HEK293T (cell line): Measurements from ENCODE around the gene KLHL1.

ENCODE experiments used
- CTCF ChIA-PET: fragments of 350-600 bp; formaldehyde crosslinking; extraction: SDS; loops from one replicate; lab custom pipeline; 2021; ENCODE audit warnings: antibody characterized with exemption, inconsistent platforms; lab: Yijun Ruan, JAX
- POLR2A ChIA-PET: fragments of 350-600 bp; formaldehyde crosslinking; extraction: SDS; loops from one replicate; lab custom pipeline; 2020; ENCODE audit warnings: antibody characterized with exemption, inconsistent platforms; lab: Yijun Ruan, JAX
- DNase-seq: peaks from one replicate; pipeline ENCODE4 v3.0.0; 2012; ENCODE audit warnings: mixed read lengths; ENCODE audit errors: extremely low spot score
- ARNT ChIP-seq: fragments of 450-650 bp; IDR thresholded peaks from 2 replicates; pipeline ENCODE4 v1.6.1; 2017; ENCODE audit warnings: mild to moderate bottlenecking
- BHLHE40 ChIP-seq: fragments of 450-650 bp; IDR thresholded peaks from 2 replicates; pipeline ENCODE4 v1.6.1; 2016; ENCODE audit warnings: mild to moderate bottlenecking, moderate library complexity, borderline replicate concordance
- CTBP1 ChIP-seq: fragments of 450-650 bp; IDR thresholded peaks from 2 replicates; pipeline ENCODE4 v1.6.1; 2016; ENCODE audit warnings: borderline replicate concordance
- ELF4 ChIP-seq: fragments of 450-650 bp; IDR thresholded peaks from 2 replicates; pipeline ENCODE4 v1.6.1; 2017; ENCODE audit warnings: antibody characterized with exemption
- FOXA1 ChIP-seq: fragments of 450-650 bp; IDR thresholded peaks from 2 replicates; pipeline ENCODE4 v1.6.1; 2016; ENCODE audit warnings: mild to moderate bottlenecking
- FOXK2 ChIP-seq: fragments of 450-650 bp; IDR thresholded peaks from 2 replicates; pipeline ENCODE4 v1.6.1; 2016; ENCODE audit warnings: mild to moderate bottlenecking
- FOXM1 ChIP-seq: fragments of 450-650 bp; IDR thresholded peaks from 2 replicates; pipeline ENCODE4 v1.6.1; 2017; ENCODE audit warnings: mild to moderate bottlenecking, borderline replicate concordance
- HDGF ChIP-seq: fragments of 450-650 bp; IDR thresholded peaks from 2 replicates; pipeline ENCODE4 v1.6.1; 2017; ENCODE audit warnings: antibody characterized with exemption, borderline replicate concordance
- L3MBTL2 ChIP-seq: fragments of 450-650 bp; conservative IDR thresholded peaks from 2 replicates; pipeline ENCODE4 v1.6.1; 2016; ENCODE audit warnings: mild to moderate bottlenecking
- LEF1 ChIP-seq: fragments of 450-650 bp; IDR thresholded peaks from 2 replicates; pipeline ENCODE4 v1.6.1; 2017; ENCODE audit warnings: mild to moderate bottlenecking, borderline replicate concordance
- NFRKB ChIP-seq: fragments of 450-650 bp; IDR thresholded peaks from 2 replicates; pipeline ENCODE4 v1.6.1; 2016; ENCODE audit warnings: mild to moderate bottlenecking, moderate library complexity
- SP1 ChIP-seq: fragments of 450-650 bp; IDR thresholded peaks from 2 replicates; pipeline ENCODE4 v1.6.1; 2017
- SUZ12 ChIP-seq: fragments of 450-650 bp; IDR thresholded peaks from 2 replicates; pipeline ENCODE4 v1.6.1; 2016; ENCODE audit warnings: mild to moderate bottlenecking
- TARDBP ChIP-seq: fragments of 450-650 bp; IDR thresholded peaks from 2 replicates; pipeline ENCODE4 v1.6.1; 2016
- ZNF384 ChIP-seq: fragments of 450-650 bp; IDR thresholded peaks from 2 replicates; pipeline ENCODE4 v1.6.1; 2016
- TF ChIP-seq, protein P1 (sequence below): fragments of 450-650 bp; IDR thresholded peaks from 2 replicates; pipeline ENCODE4 v1.6.1; 2016

Gene KLHL1

DNA sequence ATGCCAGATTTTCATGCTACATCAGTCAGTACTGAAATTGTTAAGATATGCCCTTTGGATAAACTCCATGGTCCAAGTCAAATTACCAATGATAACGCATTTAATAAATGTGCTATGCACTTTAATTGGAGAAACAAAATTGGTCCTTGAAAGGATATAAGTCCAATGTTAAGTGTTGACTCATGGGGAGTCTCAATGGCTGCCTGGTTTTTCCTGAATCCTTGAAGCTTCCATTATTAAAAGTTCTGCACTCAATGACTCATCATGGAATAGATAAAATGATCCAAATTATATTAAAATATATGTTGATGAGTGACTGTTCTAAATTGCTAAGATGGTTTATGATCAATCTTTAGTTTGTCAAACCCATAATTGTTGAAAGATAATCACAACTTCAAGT lies 346.7 kb downstream of the KLHL1 start:
- ChIA-PET POLR2A (no interaction called here), CTCF (no interaction called here)
- TF ChIP-seq FOXM1 (no peak), SUZ12 (no peak), NFRKB (no peak), SP1 (no peak), L3MBTL2 (no peak), LEF1 (no peak), ZNF384 (no peak), ELF4 (no peak), ARNT (no peak), FOXA1 (no peak), BHLHE40 (no peak), FOXK2 (no peak), CTBP1 (no peak), HDGF (no peak)
- TF ChIP-seq, protein P1, sequence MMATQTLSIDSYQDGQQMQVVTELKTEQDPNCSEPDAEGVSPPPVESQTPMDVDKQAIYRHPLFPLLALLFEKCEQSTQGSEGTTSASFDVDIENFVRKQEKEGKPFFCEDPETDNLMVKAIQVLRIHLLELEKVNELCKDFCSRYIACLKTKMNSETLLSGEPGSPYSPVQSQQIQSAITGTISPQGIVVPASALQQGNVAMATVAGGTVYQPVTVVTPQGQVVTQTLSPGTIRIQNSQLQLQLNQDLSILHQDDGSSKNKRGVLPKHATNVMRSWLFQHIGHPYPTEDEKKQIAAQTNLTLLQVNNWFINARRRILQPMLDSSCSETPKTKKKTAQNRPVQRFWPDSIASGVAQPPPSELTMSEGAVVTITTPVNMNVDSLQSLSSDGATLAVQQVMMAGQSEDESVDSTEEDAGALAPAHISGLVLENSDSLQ: no peak
- DNase-seq: no peak

DNA sequence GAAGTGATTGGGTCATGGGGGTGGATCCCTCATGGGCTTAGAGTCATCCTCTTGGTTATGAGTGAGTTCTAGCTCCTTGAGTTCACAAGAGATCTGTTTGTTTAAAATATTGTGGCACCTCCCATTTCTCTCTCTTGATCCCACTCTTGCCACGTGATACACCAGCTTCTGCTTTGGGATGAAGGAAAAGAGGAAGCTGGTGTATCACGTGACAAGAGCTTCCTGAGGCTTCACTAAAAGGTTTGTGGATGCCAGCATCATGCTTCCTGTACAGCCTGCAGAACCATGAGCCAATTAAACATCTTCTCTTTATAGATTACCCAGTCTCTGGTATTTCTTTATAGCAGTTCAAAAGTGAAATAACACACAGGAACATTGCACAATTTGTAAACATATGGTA lies 353.2 kb downstream of the KLHL1 start:
- no peak for DNase-seq
- ChIA-PET POLR2A (no interaction called here), CTCF (no interaction called here)
- no peak for TF ChIP-seq LEF1
- TF ChIP-seq SUZ12: no peak
- TF ChIP-seq FOXA1: no peak
- TF ChIP-seq CTBP1: no peak
- TF ChIP-seq SP1: no peak
- TF ChIP-seq HDGF: no peak
- TF ChIP-seq NFRKB: no peak
- TF ChIP-seq BHLHE40: no peak
- TF ChIP-seq FOXM1: no peak
- TF ChIP-seq ARNT: no peak
- TF ChIP-seq, protein P1: no peak
- no peak for TF ChIP-seq ZNF384
- no peak for TF ChIP-seq TARDBP
- no peak for TF ChIP-seq ELF4
- TF ChIP-seq L3MBTL2: no peak
- no peak for TF ChIP-seq FOXK2

DNA sequence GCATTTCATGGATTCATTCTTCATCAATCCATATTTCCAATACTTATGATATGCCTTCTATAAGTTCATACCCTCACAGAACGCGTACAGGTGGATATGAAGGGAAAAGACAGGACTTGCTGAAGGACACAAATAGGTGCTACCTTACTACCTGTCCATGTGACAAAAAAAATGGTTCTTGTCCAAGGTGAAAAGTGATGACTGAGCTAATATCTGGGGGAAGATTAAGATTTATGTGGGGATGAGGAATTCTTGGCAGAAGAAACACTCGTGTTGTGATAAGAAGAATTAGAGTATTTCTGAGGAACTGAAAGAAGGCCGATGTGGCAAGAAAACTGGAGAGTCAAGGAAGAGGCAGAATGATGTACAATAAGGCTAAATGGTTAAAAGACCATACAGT lies 357.0 kb downstream of the KLHL1 start:
- DNase-seq: no peak
- TF ChIP-seq FOXA1 (no peak), TARDBP (no peak), ZNF384 (no peak), LEF1 (no peak), HDGF (no peak), ARNT (no peak), ELF4 (no peak), FOXM1 (no peak), CTBP1 (no peak), L3MBTL2 (no peak), BHLHE40 (no peak), NFRKB (no peak), SP1 (no peak)
- TF ChIP-seq, protein P1: no peak
- POLR2A ChIA-PET: no interaction called here
- CTCF ChIA-PET: no interaction called here

DNA sequence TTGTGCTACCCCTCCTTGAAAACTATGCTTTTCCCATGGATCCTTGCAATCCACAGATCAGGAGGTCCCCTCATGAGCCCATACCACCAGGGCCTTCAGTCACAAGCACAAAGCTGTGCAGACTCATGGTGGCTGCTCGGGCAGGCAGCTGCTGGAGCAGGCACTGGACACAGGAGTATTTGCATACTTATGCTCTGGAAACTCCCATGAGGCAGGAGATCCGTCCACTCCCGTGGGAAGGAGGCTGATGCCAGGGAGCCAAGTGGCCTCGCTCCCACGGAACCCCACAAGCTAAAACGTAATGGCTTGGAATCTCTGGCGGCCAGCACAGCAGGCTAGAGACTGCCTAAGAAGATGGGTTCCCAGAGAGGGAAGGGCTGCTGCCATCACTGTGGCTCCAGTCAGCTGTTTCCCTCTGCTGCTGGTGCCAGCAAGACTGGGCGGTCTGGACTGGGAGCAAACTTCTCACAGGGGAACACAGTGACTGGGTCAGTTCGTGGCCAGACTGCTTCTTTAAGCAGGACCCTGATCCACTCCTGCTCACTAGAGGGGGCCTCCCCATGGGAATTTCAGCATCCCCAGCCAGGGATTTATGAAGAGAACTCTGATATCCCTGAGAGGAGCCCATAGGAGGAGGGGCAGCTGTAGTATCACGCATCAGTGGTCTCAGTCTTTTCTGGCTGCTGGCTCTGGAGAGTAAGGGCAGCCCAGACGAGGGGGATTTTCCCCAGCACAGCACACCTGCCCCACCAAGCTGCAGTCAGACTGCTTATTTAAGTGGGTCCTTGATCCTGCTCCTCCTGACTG lies 370.9 kb downstream of the KLHL1 start:
- TF ChIP-seq LEF1: no peak
- no peak for TF ChIP-seq SUZ12
- no peak for TF ChIP-seq FOXM1
- TF ChIP-seq FOXA1: no peak
- TF ChIP-seq ARNT: no peak
- TF ChIP-seq BHLHE40: no peak
- TF ChIP-seq TARDBP: no peak
- no peak for TF ChIP-seq CTBP1
- TF ChIP-seq, protein P1: no peak
- TF ChIP-seq HDGF: no peak
- no peak for TF ChIP-seq SP1
- no peak for TF ChIP-seq L3MBTL2
- no peak for TF ChIP-seq FOXK2
- no peak for TF ChIP-seq NFRKB
- no peak for TF ChIP-seq ZNF384
- TF ChIP-seq ELF4: no peak
- POLR2A ChIA-PET: no interaction called here
- no peak for DNase-seq
- CTCF ChIA-PET: no interaction called here

DNA sequence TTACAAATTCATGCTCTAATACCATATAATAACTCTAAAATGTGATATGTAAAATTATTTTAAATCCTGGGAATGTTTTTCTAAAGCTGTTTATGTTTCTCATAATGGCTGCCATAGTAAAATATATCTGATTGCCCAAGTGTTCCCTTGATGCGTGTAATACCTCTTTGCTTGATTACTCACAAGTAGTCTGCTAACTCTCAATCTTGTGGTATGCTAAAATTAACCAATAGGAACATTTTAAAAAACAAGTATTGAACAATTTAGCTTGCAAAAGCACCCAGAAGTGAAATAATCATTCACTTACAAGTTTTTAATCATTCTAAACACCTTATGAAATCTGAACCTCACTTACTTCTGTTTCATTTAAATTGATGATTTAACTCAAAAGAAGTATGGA lies 386.6 kb downstream of the KLHL1 start:
- TF ChIP-seq ELF4 (no peak), LEF1 (no peak), FOXK2 (no peak), SP1 (no peak), TARDBP (no peak), NFRKB (no peak), BHLHE40 (no peak), CTBP1 (no peak), FOXA1 (no peak), ZNF384 (no peak)
- TF ChIP-seq, protein P1: no peak
- ChIA-PET POLR2A (no interaction called here), CTCF (no interaction called here)
- no peak for DNase-seq
